NCI-H146 treated with DMSO at 0.1 percent for 48 hours (cell line): Measurements from ENCODE around the gene DPYSL4.

Source experiments
- DNase-seq: peaks from one replicate; lab custom pipeline; 2025; ENCODE audit not compliant: unreplicated experiment; lab: John Stamatoyannopoulos, UW

The DPYSL4 gene

GRCh38 chr10:132176623-132177500 lies 9.9 kb upstream of the DPYSL4 start:
- no peak for DNase-seq

GRCh38 chr10:132178046-132178445 lies 8.7 kb upstream of the DPYSL4 start:
- no peak for DNase-seq

GRCh38 chr10:132178672-132179545 lies 7.8 kb upstream of the DPYSL4 start:
- no peak for DNase-seq

- DNase-seq = no peak
Observed at GRCh38 chr10:132179551-132180392, 7.0 kb upstream of the DPYSL4 start.

GRCh38 chr10:132180736-132181135 lies 6.0 kb upstream of the DPYSL4 start:
- no peak for DNase-seq

- DNase-seq = no peak
Observed at GRCh38 chr10:132181691-132182425, 4.9 kb upstream of the DPYSL4 start.

GRCh38 chr10:132182591-132182990 lies 4.2 kb upstream of the DPYSL4 start:
- no peak for DNase-seq

- DNase-seq = no peak
Observed at GRCh38 chr10:132183046-132183445, 3.7 kb upstream of the DPYSL4 start.

GRCh38 chr10:132184816-132185593 lies 1.7 kb upstream of the DPYSL4 start:
- peak; percentile 63 for DNase-seq

- DNase-seq = peak; percentile 39
Observed at GRCh38 chr10:132185601-132186487, 904 bp upstream of the DPYSL4 start.

- no peak for DNase-seq
Observed at GRCh38 chr10:132187430-132188138, 836 bp downstream of the DPYSL4 start.

- no peak for DNase-seq
Observed at GRCh38 chr10:132188331-132188730, 1.6 kb downstream of the DPYSL4 start.

GRCh38 chr10:132189016-132189415 lies 2.3 kb downstream of the DPYSL4 start:
- DNase-seq = no peak

- DNase-seq = no peak
Observed at GRCh38 chr10:132189810-132190422, 3.2 kb downstream of the DPYSL4 start.

GRCh38 chr10:132192076-132192975 lies 5.6 kb downstream of the DPYSL4 start:
- no peak for DNase-seq

GRCh38 chr10:132192991-132193665 lies 6.4 kb downstream of the DPYSL4 start:
- no peak for DNase-seq
